Retinal pigment epithelial cell (primary cell): ENCODE measurements around the gene TMEM255B.

Source experiments
- DNase-seq: peaks from one replicate; pipeline ENCODE4 v3.0.0-alpha.2; 2010; ENCODE audit warnings: low read depth
- H3K4me3 ChIP-seq: 2 replicates; pipeline ENCODE4 v1.5.1; 2011; ENCODE audit warnings: mild to moderate bottlenecking, low read length, control low read depth, moderate library complexity
- TF ChIP-seq, protein P1 (sequence below): conservative IDR thresholded peaks from 2 replicates; pipeline ENCODE4 v1.5.1; 2011; ENCODE audit warnings: low read depth, low read length, control low read depth, inconsistent platforms

TMEM255B gene

DNA sequence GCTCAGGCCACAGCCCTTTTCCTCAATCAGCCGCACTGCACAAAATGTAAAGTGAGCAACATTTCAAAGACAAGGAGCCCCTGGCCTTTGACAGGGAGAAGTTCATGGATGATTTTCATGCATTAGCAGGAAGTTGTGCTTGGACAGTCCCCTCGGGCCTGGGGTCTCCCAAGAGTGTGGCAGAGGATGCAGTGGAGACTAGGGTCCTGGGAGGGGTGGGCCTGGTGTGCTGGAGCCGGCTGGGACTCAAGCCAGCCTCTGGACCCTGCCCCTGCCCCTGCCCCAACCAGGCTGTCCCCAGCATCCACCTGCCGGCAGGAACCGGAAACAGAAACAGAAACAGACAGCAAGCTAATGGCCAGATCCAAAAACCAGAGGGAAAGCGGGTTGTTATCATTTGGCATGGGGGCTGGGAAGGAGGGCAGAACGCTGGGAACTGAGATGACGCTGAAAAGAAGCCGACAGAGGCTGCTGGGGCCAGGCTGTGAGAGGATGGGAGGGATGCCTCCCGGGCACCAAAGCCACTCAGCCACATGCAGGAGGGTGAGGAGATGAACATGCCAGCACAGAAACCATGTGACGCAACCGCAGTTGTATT, 102.5 kb downstream of the TMEM255B start:
- no peak for DNase-seq
- TF ChIP-seq, protein P1, sequence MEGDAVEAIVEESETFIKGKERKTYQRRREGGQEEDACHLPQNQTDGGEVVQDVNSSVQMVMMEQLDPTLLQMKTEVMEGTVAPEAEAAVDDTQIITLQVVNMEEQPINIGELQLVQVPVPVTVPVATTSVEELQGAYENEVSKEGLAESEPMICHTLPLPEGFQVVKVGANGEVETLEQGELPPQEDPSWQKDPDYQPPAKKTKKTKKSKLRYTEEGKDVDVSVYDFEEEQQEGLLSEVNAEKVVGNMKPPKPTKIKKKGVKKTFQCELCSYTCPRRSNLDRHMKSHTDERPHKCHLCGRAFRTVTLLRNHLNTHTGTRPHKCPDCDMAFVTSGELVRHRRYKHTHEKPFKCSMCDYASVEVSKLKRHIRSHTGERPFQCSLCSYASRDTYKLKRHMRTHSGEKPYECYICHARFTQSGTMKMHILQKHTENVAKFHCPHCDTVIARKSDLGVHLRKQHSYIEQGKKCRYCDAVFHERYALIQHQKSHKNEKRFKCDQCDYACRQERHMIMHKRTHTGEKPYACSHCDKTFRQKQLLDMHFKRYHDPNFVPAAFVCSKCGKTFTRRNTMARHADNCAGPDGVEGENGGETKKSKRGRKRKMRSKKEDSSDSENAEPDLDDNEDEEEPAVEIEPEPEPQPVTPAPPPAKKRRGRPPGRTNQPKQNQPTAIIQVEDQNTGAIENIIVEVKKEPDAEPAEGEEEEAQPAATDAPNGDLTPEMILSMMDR = no peak
- H3K4me3 ChIP-seq = no peak overlapping the region

DNA sequence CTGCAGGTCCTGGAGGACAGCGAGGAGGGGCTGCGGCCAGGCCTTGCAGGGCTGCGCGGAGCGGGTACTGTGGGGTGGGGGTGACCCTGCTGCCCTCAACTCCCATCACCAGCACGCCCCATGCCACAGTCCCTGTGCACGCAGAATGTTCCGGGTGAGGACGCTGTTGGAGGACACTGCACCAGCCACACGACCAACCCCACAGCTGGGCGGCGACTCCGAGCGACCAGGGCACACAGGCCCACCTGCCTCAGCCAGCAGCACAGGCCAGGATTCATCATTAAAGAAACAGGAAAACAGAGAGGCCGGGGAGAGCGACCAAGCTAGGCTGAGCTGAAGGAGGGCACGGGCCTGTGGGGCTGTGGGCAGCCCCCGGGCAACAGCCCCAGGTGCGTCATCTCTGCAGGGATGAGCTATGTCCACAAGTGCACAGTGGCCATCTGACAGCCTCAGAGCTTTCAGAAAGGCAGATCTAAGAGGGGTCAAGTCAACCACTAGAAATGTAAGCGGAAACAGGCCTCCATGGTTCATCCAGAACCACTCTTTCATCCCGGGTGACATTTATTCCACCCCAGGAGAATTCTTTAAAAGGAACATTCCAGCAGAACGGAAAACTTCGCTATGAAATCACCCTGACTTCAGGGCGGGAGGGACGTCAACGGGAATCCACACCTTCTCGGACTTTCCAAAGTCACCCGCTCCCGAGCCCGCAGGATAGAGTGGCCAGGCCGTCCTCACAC, 103.3 kb downstream of the TMEM255B start:
- peak overlapping the region; percentile 50 for H3K4me3 ChIP-seq
- TF ChIP-seq, protein P1 = no peak
- DNase-seq = no peak

DNA sequence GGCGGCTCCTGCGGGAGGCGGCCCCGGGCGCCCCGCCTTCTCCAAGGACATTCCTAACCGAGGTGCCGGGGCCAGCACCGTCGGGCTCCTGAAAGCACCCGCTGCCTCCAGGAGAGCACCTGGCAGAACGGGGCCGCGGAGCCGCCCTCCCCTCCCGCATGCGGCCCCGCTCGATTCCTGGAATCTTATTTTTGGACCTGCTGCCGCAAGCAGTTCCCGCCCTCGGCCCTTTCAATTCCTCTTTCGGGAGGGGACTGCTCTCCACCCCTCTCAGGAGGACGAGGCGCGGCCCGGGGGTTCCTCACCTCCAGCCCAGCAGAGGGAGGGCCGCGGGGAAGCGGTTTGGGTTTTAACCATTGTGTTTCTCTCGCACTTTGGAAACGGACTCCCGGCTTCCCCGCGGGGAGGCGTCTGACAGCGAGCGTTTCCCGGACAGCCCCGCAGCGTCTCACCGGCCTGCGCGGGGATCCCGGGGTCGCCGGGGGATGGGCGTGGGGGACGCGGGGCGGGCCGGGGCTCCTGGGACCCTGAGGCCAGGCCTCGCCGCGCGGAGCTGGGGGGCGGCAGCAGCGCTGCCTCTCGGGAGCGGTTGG, 104.0 kb downstream of the TMEM255B start:
- DNase-seq = no peak
- TF ChIP-seq, protein P1 = peak; percentile 8
- H3K4me3 ChIP-seq = peak overlapping the region; percentile 50

DNA sequence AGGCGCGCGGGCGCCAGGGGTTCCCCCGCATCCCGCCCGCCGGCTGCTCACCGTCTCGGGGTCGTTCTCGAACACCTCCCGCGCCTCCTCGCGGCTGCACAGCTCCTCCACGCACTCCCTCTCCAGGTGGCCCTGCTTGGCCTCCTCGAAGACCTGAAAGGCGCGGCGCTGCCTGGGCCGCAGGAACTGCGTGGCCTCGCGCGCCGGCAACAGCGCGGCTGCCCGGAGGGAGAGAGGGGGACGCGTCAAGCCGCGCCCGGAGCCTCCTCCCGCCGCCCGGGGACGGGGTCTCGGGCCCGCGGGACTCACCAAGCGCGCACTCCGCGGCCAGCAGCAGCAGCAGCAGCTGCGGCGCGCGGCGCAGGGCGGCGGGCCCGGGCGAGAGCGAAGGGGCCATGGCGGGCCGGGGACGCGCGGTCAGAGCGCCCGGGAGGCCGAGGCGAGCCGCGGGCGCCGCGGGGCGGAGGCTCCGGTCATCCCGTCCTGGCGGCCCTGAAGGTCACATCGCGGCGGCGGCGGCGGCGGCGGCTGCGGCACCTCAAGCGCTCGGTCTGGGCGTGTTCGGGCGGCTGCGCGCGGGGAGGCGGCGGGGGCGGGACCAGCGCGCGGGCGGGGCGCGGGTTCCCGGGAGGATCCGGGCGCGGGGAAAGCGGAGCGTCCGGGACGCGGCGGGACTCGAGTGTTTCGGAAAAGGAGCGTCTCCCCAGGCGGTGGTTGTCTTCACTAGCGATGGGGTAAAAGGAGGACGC, 104.7 kb downstream of the TMEM255B start, which contains the start of gene GAS6:
TSS of gene GAS6 (minus strand) at position 553 of the 749 bp plus-strand sequence. CDS start at position 397, 156 bp downstream.
- DNase-seq = no peak
- TF ChIP-seq, protein P1 = peak; percentile 4
- peak within 1 kb of the TSS; percentile 72 for H3K4me3 ChIP-seq

DNA sequence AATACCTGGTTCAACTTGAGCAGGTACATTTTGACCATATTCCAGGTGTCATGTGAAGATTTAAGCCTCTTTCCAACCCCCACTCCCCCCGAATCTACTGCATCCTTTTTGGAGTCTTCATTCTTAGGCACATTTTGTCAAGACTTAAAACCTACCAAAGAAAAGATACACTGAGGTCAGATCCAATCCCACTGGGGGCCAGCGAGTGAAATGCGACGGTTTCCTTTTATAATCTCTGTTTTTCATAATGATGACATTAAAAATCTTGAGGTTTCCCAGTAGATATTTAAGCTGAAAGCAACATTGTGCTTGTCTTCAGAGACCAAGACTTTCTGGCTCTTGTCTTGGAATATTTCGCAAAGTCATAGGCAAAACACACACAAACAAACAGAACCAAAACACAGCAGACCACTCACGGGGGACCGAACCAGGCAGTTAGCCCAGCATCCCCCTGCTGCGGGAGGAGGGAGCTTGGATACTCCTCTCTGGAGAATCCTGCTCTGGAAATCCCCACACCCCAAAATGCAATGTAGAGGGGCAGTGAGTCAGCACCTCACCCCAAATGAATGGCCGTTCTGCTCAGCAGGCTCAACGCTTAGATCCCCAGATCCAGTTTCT, 105.4 kb downstream of the TMEM255B start:
- peak overlapping the region; percentile 72 for H3K4me3 ChIP-seq
- DNase-seq = no peak
- TF ChIP-seq, protein P1 = no peak

DNA sequence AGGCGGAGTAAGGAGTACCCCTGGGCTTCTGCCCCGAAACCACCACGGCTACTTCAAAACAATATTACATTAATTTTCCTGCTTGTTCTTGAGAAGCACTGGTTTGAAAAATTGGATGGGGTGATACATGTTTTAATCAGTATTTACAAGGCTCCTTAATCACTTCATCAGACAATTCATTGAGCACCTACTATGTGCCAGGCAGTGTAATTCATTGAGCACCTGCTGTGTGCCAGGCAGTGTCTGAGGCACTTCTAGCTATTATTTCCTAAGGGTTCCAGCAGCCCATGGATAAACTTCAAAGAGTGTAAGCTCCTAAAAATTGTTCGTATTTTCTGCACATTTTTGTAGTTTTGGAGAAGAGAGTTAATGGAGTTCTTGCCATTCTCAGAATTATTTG, 106.4 kb downstream of the TMEM255B start:
- DNase-seq = no peak
- TF ChIP-seq, protein P1 = no peak
- no peak overlapping the region for H3K4me3 ChIP-seq
